ENCODE results near the gene TCF23. TPM values are rescaled to one million over a fixed set of nuclear protein-coding genes. Genes with fewer than 3 reads are reported as not detected.

Gene TCF23
- total and polyA plus RNA-seq, 2 experiments from 2014 or later: 0.03 to 0.07 TPM

GRCh38 chr2:27126252-27126710 lies 22.5 kb upstream of the TCF23 start (continued):
- TF ChIP-seq, protein P1, sequence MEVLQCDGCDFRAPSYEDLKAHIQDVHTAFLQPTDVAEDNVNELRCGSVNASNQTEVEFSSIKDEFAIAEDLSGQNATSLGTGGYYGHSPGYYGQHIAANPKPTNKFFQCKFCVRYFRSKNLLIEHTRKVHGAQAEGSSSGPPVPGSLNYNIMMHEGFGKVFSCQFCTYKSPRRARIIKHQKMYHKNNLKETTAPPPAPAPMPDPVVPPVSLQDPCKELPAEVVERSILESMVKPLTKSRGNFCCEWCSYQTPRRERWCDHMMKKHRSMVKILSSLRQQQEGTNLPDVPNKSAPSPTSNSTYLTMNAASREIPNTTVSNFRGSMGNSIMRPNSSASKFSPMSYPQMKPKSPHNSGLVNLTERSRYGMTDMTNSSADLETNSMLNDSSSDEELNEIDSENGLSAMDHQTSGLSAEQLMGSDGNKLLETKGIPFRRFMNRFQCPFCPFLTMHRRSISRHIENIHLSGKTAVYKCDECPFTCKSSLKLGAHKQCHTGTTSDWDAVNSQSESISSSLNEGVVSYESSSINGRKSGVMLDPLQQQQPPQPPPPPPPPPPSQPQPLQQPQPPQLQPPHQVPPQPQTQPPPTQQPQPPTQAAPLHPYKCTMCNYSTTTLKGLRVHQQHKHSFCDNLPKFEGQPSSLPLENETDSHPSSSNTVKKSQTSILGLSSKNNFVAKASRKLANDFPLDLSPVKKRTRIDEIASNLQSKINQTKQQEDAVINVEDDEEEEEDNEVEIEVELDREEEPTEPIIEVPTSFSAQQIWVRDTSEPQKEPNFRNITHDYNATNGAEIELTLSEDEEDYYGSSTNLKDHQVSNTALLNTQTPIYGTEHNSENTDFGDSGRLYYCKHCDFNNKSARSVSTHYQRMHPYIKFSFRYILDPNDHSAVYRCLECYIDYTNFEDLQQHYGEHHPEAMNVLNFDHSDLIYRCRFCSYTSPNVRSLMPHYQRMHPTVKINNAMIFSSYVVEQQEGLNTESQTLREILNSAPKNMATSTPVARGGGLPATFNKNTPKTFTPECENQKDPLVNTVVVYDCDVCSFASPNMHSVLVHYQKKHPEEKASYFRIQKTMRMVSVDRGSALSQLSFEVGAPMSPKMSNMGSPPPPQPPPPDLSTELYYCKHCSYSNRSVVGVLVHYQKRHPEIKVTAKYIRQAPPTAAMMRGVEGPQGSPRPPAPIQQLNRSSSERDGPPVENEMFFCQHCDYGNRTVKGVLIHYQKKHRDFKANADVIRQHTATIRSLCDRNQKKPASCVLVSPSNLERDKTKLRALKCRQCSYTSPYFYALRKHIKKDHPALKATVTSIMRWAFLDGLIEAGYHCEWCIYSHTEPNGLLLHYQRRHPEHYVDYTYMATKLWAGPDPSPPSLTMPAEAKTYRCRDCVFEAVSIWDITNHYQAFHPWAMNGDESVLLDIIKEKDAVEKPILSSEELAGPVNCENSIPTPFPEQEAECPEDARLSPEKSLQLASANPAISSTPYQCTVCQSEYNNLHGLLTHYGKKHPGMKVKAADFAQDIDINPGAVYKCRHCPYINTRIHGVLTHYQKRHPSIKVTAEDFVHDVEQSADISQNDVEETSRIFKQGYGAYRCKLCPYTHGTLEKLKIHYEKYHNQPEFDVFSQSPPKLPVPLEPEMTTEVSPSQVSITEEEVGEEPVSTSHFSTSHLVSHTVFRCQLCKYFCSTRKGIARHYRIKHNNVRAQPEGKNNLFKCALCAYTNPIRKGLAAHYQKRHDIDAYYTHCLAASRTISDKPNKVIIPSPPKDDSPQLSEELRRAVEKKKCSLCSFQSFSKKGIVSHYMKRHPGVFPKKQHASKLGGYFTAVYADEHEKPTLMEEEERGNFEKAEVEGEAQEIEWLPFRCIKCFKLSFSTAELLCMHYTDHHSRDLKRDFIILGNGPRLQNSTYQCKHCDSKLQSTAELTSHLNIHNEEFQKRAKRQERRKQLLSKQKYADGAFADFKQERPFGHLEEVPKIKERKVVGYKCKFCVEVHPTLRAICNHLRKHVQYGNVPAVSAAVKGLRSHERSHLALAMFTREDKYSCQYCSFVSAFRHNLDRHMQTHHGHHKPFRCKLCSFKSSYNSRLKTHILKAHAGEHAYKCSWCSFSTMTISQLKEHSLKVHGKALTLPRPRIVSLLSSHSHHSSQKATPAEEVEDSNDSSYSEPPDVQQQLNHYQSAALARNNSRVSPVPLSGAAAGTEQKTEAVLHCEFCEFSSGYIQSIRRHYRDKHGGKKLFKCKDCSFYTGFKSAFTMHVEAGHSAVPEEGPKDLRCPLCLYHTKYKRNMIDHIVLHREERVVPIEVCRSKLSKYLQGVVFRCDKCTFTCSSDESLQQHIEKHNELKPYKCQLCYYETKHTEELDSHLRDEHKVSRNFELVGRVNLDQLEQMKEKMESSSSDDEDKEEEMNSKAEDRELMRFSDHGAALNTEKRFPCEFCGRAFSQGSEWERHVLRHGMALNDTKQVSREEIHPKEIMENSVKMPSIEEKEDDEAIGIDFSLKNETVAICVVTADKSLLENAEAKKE (CRISPR knock-in tag; IDR thresholded peaks at IDR 0.05): no peak
- TF ChIP-seq STAT1 (IDR thresholded peaks at IDR 0.05; ENCODE audit: unreplicated experiment) (no peak), JUNB (IDR thresholded peaks at IDR 0.05; ENCODE audit: unreplicated experiment) (no peak), POLR2AphosphoS5 (IDR thresholded peaks at IDR 0.05; ENCODE audit: low read depth) (no peak), EZH2phosphoT487 (IDR thresholded peaks at IDR 0.05; ENCODE audit: unreplicated experiment) (no peak), CREB1 (CRISPR knock-in tag; IDR thresholded peaks at IDR 0.05; ENCODE audit: low read depth) (no peak), ZNF114 (CRISPR knock-in tag; IDR thresholded peaks at IDR 0.05) (no peak)
- TF ChIP-seq, protein P2, sequence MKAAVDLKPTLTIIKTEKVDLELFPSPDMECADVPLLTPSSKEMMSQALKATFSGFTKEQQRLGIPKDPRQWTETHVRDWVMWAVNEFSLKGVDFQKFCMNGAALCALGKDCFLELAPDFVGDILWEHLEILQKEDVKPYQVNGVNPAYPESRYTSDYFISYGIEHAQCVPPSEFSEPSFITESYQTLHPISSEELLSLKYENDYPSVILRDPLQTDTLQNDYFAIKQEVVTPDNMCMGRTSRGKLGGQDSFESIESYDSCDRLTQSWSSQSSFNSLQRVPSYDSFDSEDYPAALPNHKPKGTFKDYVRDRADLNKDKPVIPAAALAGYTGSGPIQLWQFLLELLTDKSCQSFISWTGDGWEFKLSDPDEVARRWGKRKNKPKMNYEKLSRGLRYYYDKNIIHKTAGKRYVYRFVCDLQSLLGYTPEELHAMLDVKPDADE (IDR thresholded peaks at IDR 0.05): no peak
